ENCODE results near the gene SEPHS2.

DNA sequence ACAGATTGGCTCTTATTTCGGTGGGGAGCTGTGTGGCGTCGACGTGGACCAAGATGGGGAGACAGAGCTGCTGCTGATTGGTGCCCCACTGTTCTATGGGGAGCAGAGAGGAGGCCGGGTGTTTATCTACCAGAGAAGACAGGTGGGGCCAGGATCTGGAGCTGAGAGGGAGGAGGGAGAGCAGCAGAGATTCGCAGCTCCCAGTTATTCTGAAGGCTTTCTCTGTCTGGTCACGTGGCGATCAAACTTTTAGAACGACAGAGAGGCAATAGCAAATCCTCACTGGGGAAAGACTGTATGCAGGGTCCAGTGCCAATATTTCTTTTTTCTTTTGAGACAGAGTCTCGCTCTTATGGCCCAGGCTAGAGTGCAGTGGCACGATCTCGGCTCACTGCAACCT lies 49.0 kb upstream of the SEPHS2 start:
- TF ChIP-seq EP300 (IDR thresholded peaks at IDR 0.05; ENCODE audit: borderline replicate concordance) (no peak), TEAD4 (IDR thresholded peaks at IDR 0.05) (no peak), ZBTB7A (IDR thresholded peaks at IDR 0.05; ENCODE audit: low read depth) (no peak), FOXM1 (IDR thresholded peaks at IDR 0.05; ENCODE audit: borderline replicate concordance, low read depth) (no peak), RAD21 (IDR thresholded peaks at IDR 0.05; ENCODE audit: low read depth) (no peak), EGR1 (IDR thresholded peaks at IDR 0.05) (no peak)
